HEK293T (cell line): ENCODE results near the gene PPFIBP1.

ENCODE experiments used
- CTCF ChIA-PET: fragments of 350-600 bp; formaldehyde crosslinking; extraction: SDS; loops from one replicate; lab custom pipeline; 2021; ENCODE audit warnings: antibody characterized with exemption, inconsistent platforms; lab: Yijun Ruan, JAX
- POLR2A ChIA-PET: fragments of 350-600 bp; formaldehyde crosslinking; extraction: SDS; loops from one replicate; lab custom pipeline; 2020; ENCODE audit warnings: antibody characterized with exemption, inconsistent platforms; lab: Yijun Ruan, JAX
- DNase-seq: peaks from one replicate; pipeline ENCODE4 v3.0.0; 2012; ENCODE audit warnings: mixed read lengths; ENCODE audit errors: extremely low spot score
- ARNT ChIP-seq: fragments of 450-650 bp; IDR thresholded peaks from 2 replicates; pipeline ENCODE4 v1.6.1; 2017; ENCODE audit warnings: mild to moderate bottlenecking
- BHLHE40 ChIP-seq: fragments of 450-650 bp; IDR thresholded peaks from 2 replicates; pipeline ENCODE4 v1.6.1; 2016; ENCODE audit warnings: mild to moderate bottlenecking, moderate library complexity, borderline replicate concordance
- CTBP1 ChIP-seq: fragments of 450-650 bp; IDR thresholded peaks from 2 replicates; pipeline ENCODE4 v1.6.1; 2016; ENCODE audit warnings: borderline replicate concordance
- ELF4 ChIP-seq: fragments of 450-650 bp; IDR thresholded peaks from 2 replicates; pipeline ENCODE4 v1.6.1; 2017; ENCODE audit warnings: antibody characterized with exemption
- FOXA1 ChIP-seq: fragments of 450-650 bp; IDR thresholded peaks from 2 replicates; pipeline ENCODE4 v1.6.1; 2016; ENCODE audit warnings: mild to moderate bottlenecking
- FOXK2 ChIP-seq: fragments of 450-650 bp; IDR thresholded peaks from 2 replicates; pipeline ENCODE4 v1.6.1; 2016; ENCODE audit warnings: mild to moderate bottlenecking
- FOXM1 ChIP-seq: fragments of 450-650 bp; IDR thresholded peaks from 2 replicates; pipeline ENCODE4 v1.6.1; 2017; ENCODE audit warnings: mild to moderate bottlenecking, borderline replicate concordance
- HDGF ChIP-seq: fragments of 450-650 bp; IDR thresholded peaks from 2 replicates; pipeline ENCODE4 v1.6.1; 2017; ENCODE audit warnings: antibody characterized with exemption, borderline replicate concordance
- L3MBTL2 ChIP-seq: fragments of 450-650 bp; conservative IDR thresholded peaks from 2 replicates; pipeline ENCODE4 v1.6.1; 2016; ENCODE audit warnings: mild to moderate bottlenecking
- LEF1 ChIP-seq: fragments of 450-650 bp; IDR thresholded peaks from 2 replicates; pipeline ENCODE4 v1.6.1; 2017; ENCODE audit warnings: mild to moderate bottlenecking, borderline replicate concordance
- NFRKB ChIP-seq: fragments of 450-650 bp; IDR thresholded peaks from 2 replicates; pipeline ENCODE4 v1.6.1; 2016; ENCODE audit warnings: mild to moderate bottlenecking, moderate library complexity
- PKNOX1 ChIP-seq: fragments of 450-650 bp; IDR thresholded peaks from 2 replicates; pipeline ENCODE4 v1.6.1; 2016
- SP1 ChIP-seq: fragments of 450-650 bp; IDR thresholded peaks from 2 replicates; pipeline ENCODE4 v1.6.1; 2017
- SUZ12 ChIP-seq: fragments of 450-650 bp; IDR thresholded peaks from 2 replicates; pipeline ENCODE4 v1.6.1; 2016; ENCODE audit warnings: mild to moderate bottlenecking
- TARDBP ChIP-seq: fragments of 450-650 bp; IDR thresholded peaks from 2 replicates; pipeline ENCODE4 v1.6.1; 2016
- ZNF384 ChIP-seq: fragments of 450-650 bp; IDR thresholded peaks from 2 replicates; pipeline ENCODE4 v1.6.1; 2016

Gene PPFIBP1

GRCh38 chr12:27488479-27488878 is 35.5 kb upstream of the PPFIBP1 start:
- DNase-seq: no peak
- ChIA-PET POLR2A (no interaction called here), CTCF (no interaction called here)
- TF ChIP-seq ZNF384 (no peak), FOXK2 (no peak), BHLHE40 (no peak), FOXM1 (no peak), TARDBP (no peak), ARNT (no peak), LEF1 (no peak), ELF4 (no peak), L3MBTL2 (no peak), SP1 (no peak), HDGF (no peak), CTBP1 (no peak)

- no peak for DNase-seq
- TF ChIP-seq HDGF (no peak), FOXK2 (no peak), CTBP1 (no peak), ARNT (no peak), ZNF384 (no peak), FOXM1 (no peak), NFRKB (no peak), SUZ12 (no peak), L3MBTL2 (no peak), FOXA1 (no peak), TARDBP (no peak), ELF4 (no peak), BHLHE40 (no peak), LEF1 (no peak), PKNOX1 (no peak), SP1 (no peak)
- POLR2A ChIA-PET: no interaction called here
- CTCF ChIA-PET: no interaction called here
Observed at GRCh38 chr12:27491226-27491625, 32.8 kb upstream of the PPFIBP1 start.

GRCh38 chr12:27493260-27493940 is 30.6 kb upstream of the PPFIBP1 start:
- DNase-seq: no peak
- no peak for TF ChIP-seq HDGF
- TF ChIP-seq TARDBP: no peak
- no peak for TF ChIP-seq FOXM1
- no peak for TF ChIP-seq BHLHE40
- no peak for TF ChIP-seq ELF4
- ChIA-PET POLR2A (no interaction called here), CTCF (no interaction called here)

- TF ChIP-seq TARDBP: no peak
- TF ChIP-seq CTBP1: no peak
- no peak for TF ChIP-seq PKNOX1
- no peak for TF ChIP-seq ARNT
- TF ChIP-seq SP1: no peak
- no peak for TF ChIP-seq HDGF
- no peak for TF ChIP-seq FOXA1
- no peak for TF ChIP-seq FOXM1
- no peak for TF ChIP-seq L3MBTL2
- no peak for TF ChIP-seq ELF4
- no peak for TF ChIP-seq BHLHE40
- no peak for TF ChIP-seq FOXK2
- no peak for TF ChIP-seq LEF1
- no peak for TF ChIP-seq NFRKB
- TF ChIP-seq SUZ12: no peak
- TF ChIP-seq ZNF384: no peak
- CTCF ChIA-PET: no interaction called here
- no peak for DNase-seq
- POLR2A ChIA-PET: no interaction called here
Observed at GRCh38 chr12:27497446-27497845, 26.6 kb upstream of the PPFIBP1 start.

- ChIA-PET CTCF (no interaction called here), POLR2A (no interaction called here)
- DNase-seq: no peak
Observed at GRCh38 chr12:27498149-27498548, 25.9 kb upstream of the PPFIBP1 start.

More at GRCh38 chr12:27498149-27498548, 25.9 kb upstream of the PPFIBP1 start:
- no peak for TF ChIP-seq LEF1
- no peak for TF ChIP-seq HDGF
- TF ChIP-seq FOXA1: no peak
- no peak for TF ChIP-seq L3MBTL2
- no peak for TF ChIP-seq ELF4
- no peak for TF ChIP-seq TARDBP
- no peak for TF ChIP-seq SUZ12
- no peak for TF ChIP-seq FOXM1
- TF ChIP-seq SP1: no peak
- TF ChIP-seq BHLHE40: no peak
- TF ChIP-seq CTBP1: no peak
- TF ChIP-seq PKNOX1: no peak
- TF ChIP-seq ARNT: no peak
- no peak for TF ChIP-seq NFRKB
- no peak for TF ChIP-seq ZNF384
- no peak for TF ChIP-seq FOXK2
